ENCODE results near the gene ITGA11. TPM values are rescaled to one million over a fixed set of nuclear protein-coding genes. Genes with fewer than 3 reads are reported as not detected.

ITGA11 gene
- total RNA-seq, 4 donors from 2014 or later = 3.3 to 15.8 (median 8.6) TPM

- Histone ChIP-seq H3K27ac (replicated peaks in 1 of 4) (peak overlapping the region; percentile 16 to 53 (median 29)), H3K9me3 (no peaks in the 10 kb centered on the region), H3K27me3 (no peaks in the 10 kb centered on the region), H3K36me3 (no peaks in the 10 kb centered on the region), H3K4me3 (no peak overlapping the region), H3K4me1 (peaks cover 3 to 34% (median 21%) of the 10 kb centered on the region in 4 donors)
- intact Hi-C loops (cut with DNase I) = no loop called here
- DNase-seq (ENCODE audit: extremely low spot score) = peak; percentile 53
- WGBS = 57% methylated on average over 2 of the region's 2 CpGs
- TF ChIP-seq EP300 (IDR thresholded peaks at IDR 0.05) = no peak
- no peak for TF ChIP-seq POLR2A (IDR thresholded peaks at IDR 0.05; ENCODE audit: low read depth)
- no peak for TF ChIP-seq CTCF (IDR thresholded peaks at IDR 0.05)
- no peak for TF ChIP-seq POLR2AphosphoS5 (IDR thresholded peaks at IDR 0.05)
Observed at GRCh38 chr15:68417897-68418296, 14.1 kb downstream of the ITGA11 start.

- Histone ChIP-seq H3K9me3 (no peaks in the 10 kb centered on the region), H3K4me3 (no peak overlapping the region), H3K36me3 (no peaks in the 10 kb centered on the region), H3K27me3 (no peaks in the 10 kb centered on the region), H3K4me1 (peaks cover 3 to 34% (median 21%) of the 10 kb centered on the region in 4 donors), H3K27ac (replicated peaks in 1 of 4) (no peak overlapping the region)
- WGBS = 94% methylated on average over 3 of the region's 3 CpGs
- TF ChIP-seq POLR2AphosphoS5 (IDR thresholded peaks at IDR 0.05) (no peak), EP300 (IDR thresholded peaks at IDR 0.05) (no peak)
- DNase-seq (ENCODE audit: extremely low spot score) = peak; percentile 60
- intact Hi-C loops (cut with DNase I) = no loop called here
Observed at GRCh38 chr15:68417051-68417450, 14.9 kb downstream of the ITGA11 start.

GRCh38 chr15:68416158-68416535, 15.8 kb downstream of the ITGA11 start:
- no peak overlapping the region for H3K4me3 ChIP-seq
- no peaks in the 10 kb centered on the region for H3K36me3 ChIP-seq
- H3K27me3 ChIP-seq = no peaks in the 10 kb centered on the region
- intact Hi-C loops (cut with DNase I) = no loop called here
- peaks cover 3 to 30% (median 21%) of the 10 kb centered on the region in 4 donors for H3K4me1 ChIP-seq
- TF ChIP-seq CTCF (IDR thresholded peaks at IDR 0.05) = no peak
- TF ChIP-seq POLR2AphosphoS5 (IDR thresholded peaks at IDR 0.05) = no peak
- no peak for TF ChIP-seq EP300 (IDR thresholded peaks at IDR 0.05)
- no peak for TF ChIP-seq POLR2A (IDR thresholded peaks at IDR 0.05; ENCODE audit: low read depth)
- H3K9me3 ChIP-seq = no peaks in the 10 kb centered on the region
- 87% methylated on average over 4 of the region's 4 CpGs for WGBS
- H3K27ac ChIP-seq (replicated peaks in 1 of 4) = peak overlapping the region in 3 of 4 donors; percentile 21 to 40 (median 40)
- DNase-seq (ENCODE audit: extremely low spot score) = peak; percentile 84

GRCh38 chr15:68415501-68416157, 16.3 kb downstream of the ITGA11 start:
- peaks cover 3 to 30% (median 21%) of the 10 kb centered on the region in 4 donors for H3K4me1 ChIP-seq
- H3K27me3 ChIP-seq = no peaks in the 10 kb centered on the region
- H3K4me3 ChIP-seq = no peak overlapping the region
- intact Hi-C loops (cut with DNase I) = no loop called here
- no peaks in the 10 kb centered on the region for H3K9me3 ChIP-seq
- peak; percentile 91 for DNase-seq (ENCODE audit: extremely low spot score)
- H3K36me3 ChIP-seq = no peaks in the 10 kb centered on the region
- H3K27ac ChIP-seq (replicated peaks in 1 of 4) = peak overlapping the region in 3 of 4 donors; percentile 28 to 57 (median 46)
- TF ChIP-seq POLR2AphosphoS5 (IDR thresholded peaks at IDR 0.05) (peak in 1 of 2 donors; percentile 12), EP300 (IDR thresholded peaks at IDR 0.05) (no peak)
- WGBS = 70% methylated on average over 6 of the region's 6 CpGs

GRCh38 chr15:68415061-68415460, 16.9 kb downstream of the ITGA11 start:
- no peak for DNase-seq (ENCODE audit: extremely low spot score)
- Histone ChIP-seq H3K27ac (replicated peaks in 1 of 4) (peak overlapping the region; percentile 6 to 57 (median 37)), H3K4me3 (no peak overlapping the region), H3K9me3 (no peaks in the 10 kb centered on the region), H3K27me3 (no peaks in the 10 kb centered on the region), H3K36me3 (no peaks in the 10 kb centered on the region), H3K4me1 (peaks cover 3 to 29% (median 20%) of the 10 kb centered on the region in 4 donors)
- WGBS = 89% methylated on average over 6 of the region's 7 CpGs
- intact Hi-C loops (cut with DNase I) = no loop called here
- TF ChIP-seq CTCF (IDR thresholded peaks at IDR 0.05) = no peak
- no peak for TF ChIP-seq EP300 (IDR thresholded peaks at IDR 0.05)
- TF ChIP-seq POLR2AphosphoS5 (IDR thresholded peaks at IDR 0.05) = no peak
- no peak for TF ChIP-seq POLR2A (IDR thresholded peaks at IDR 0.05; ENCODE audit: low read depth)
